Trophoblast cell (in vitro differentiated cells and primary cell): ENCODE data around the gene LIPG.
"Not testable (repeated sequence)": the region's sequence is repeated elsewhere in the genome, so short reads cannot be mapped to it uniquely, and the experiment has no call there.

Experiments used
- DNase-seq, 2 donors: peaks; one replicate each; pipeline ENCODE4 v3.0.0-alpha.2; 2016
- H2AFZ ChIP-seq: 2 replicates; pipeline ENCODE4 v1.6.1; 2013; ENCODE audit warnings: low read length, moderate library complexity, mild to moderate bottlenecking; ENCODE audit not compliant: insufficient read depth, poor library complexity
- H2AK5ac ChIP-seq: 2 replicates; pipeline ENCODE4 v1.6.1; 2013; ENCODE audit warnings: mild to moderate bottlenecking, low read length
- H2BK120ac ChIP-seq: 2 replicates; pipeline ENCODE4 v1.6.1; 2013; ENCODE audit warnings: low read length, mild to moderate bottlenecking, moderate library complexity; ENCODE audit not compliant: insufficient read depth, poor library complexity
- H2BK12ac ChIP-seq: 2 replicates; pipeline ENCODE4 v1.6.1; 2013; ENCODE audit warnings: mild to moderate bottlenecking, low read length, moderate library complexity
- H2BK5ac ChIP-seq: 2 replicates; pipeline ENCODE4 v1.6.1; 2013; ENCODE audit warnings: low read length, low read depth, moderate library complexity, mild to moderate bottlenecking; ENCODE audit not compliant: poor library complexity
- H3K14ac ChIP-seq: 2 replicates; pipeline ENCODE4 v1.6.1; 2013; ENCODE audit warnings: mild to moderate bottlenecking, low read length
- H3K18ac ChIP-seq: 2 replicates; pipeline ENCODE4 v1.6.1; 2013; ENCODE audit warnings: mild to moderate bottlenecking, low read length
- H3K23ac ChIP-seq: 2 replicates; pipeline ENCODE4 v1.6.1; 2013; ENCODE audit warnings: low read length
- H3K27ac ChIP-seq: 2 replicates; pipeline ENCODE4 v1.5.1; 2013; ENCODE audit warnings: low read depth, mild to moderate bottlenecking, inconsistent platforms, low read length, moderate library complexity
- H3K27me3 ChIP-seq: 2 replicates; pipeline ENCODE4 v1.6.1; 2013; ENCODE audit warnings: inconsistent platforms, mild to moderate bottlenecking, low read length, moderate library complexity; ENCODE audit not compliant: insufficient read depth
- H3K36me3 ChIP-seq, 2 experiments: 1 replicate in 1 of 2; 2 replicates in 1 of 2; pipeline ENCODE4 v1.6.1; 2013; ENCODE audit warnings: low read length in 2 of 2, mild to moderate bottlenecking in 2 of 2, moderate library complexity in 1 of 2; ENCODE audit not compliant: insufficient read depth in 2 of 2, control insufficient read depth in 1 of 2
- H3K4ac ChIP-seq: 2 replicates; pipeline ENCODE4 v1.6.1; 2013; ENCODE audit warnings: low read depth, mild to moderate bottlenecking, low read length, moderate library complexity
- H3K4me1 ChIP-seq, 2 experiments: 1 replicate in 1 of 2; 2 replicates in 1 of 2; pipeline ENCODE4 v1.6.1; 2013; ENCODE audit warnings: low read length in 2 of 2, mild to moderate bottlenecking in 2 of 2, moderate library complexity in 1 of 2; ENCODE audit not compliant: insufficient read depth in 2 of 2, control insufficient read depth in 1 of 2
- H3K4me2 ChIP-seq: 2 replicates; pipeline ENCODE4 v1.6.1; 2013; ENCODE audit warnings: inconsistent platforms, mild to moderate bottlenecking, low read length, moderate library complexity
- H3K4me3 ChIP-seq: 2 replicates; pipeline ENCODE4 v1.5.1; 2013; ENCODE audit warnings: mild to moderate bottlenecking, low read depth, low read length, inconsistent platforms
- H3K79me1 ChIP-seq: one replicate; pipeline ENCODE4 v1.6.1; 2013; ENCODE audit warnings: low read length
- H3K79me2 ChIP-seq: 2 replicates; pipeline ENCODE4 v1.6.1; 2013; ENCODE audit warnings: low read length, mild to moderate bottlenecking; ENCODE audit not compliant: control insufficient read depth, insufficient read depth, poor library complexity
- H3K9ac ChIP-seq: 2 replicates; pipeline ENCODE4 v1.6.1; 2013; ENCODE audit warnings: mild to moderate bottlenecking, low read length
- H3K9me3 ChIP-seq: 2 replicates; pipeline ENCODE4 v1.6.1; 2013; ENCODE audit warnings: low read depth, mild to moderate bottlenecking, control low read depth, inconsistent platforms, low read length; ENCODE audit not compliant: insufficient read depth
- H4K12ac ChIP-seq: 2 replicates; pipeline ENCODE4 v1.6.1; 2013; ENCODE audit warnings: low read depth, mild to moderate bottlenecking, low read length, moderate library complexity
- H4K8ac ChIP-seq: 2 replicates; pipeline ENCODE4 v1.6.1; 2013; ENCODE audit warnings: low read depth, mild to moderate bottlenecking, low read length, moderate library complexity
- H4K91ac ChIP-seq: one replicate; pipeline ENCODE4 v1.6.1; 2013; ENCODE audit warnings: low read depth, mild to moderate bottlenecking, low read length, moderate library complexity
- WGBS: extraction: QIAGEN DNeasy Blood & Tissue Kit; methylation state at CpG from one replicate; pipeline ENCODE4 v1.1.7; 2013; ENCODE audit warnings: missing lambda C conversion rate; ENCODE audit not compliant: insufficient read length, insufficient coverage; ENCODE audit errors: extremely low coverage; 5-methylcytosine and 5-hydroxymethylcytosine counted together

The LIPG gene

DNA sequence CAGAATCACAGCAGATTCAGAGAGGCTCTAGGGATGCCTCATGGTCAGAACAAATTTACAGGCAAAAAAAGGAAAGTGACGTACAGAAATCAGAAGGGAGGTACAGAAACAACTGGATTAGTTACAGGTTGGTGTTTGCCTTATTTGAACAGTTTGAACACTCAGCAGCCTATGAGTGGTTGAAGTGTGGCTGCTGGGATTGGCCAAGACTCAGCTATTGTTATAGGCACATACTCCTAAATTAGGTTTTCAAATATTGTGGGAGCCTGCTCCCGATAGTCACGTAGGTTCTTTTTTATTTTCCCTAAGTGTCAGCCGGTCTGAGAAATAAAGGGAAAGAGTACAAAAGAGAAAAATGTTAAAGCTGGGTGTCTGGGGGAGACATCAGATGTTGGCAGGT is 8.9 kb upstream of the LIPG start:
- Histone ChIP-seq H3K23ac (no peak overlapping the region), H2BK12ac (no peak overlapping the region), H3K36me3 (no peaks in the 10 kb centered on the region), H4K8ac (no peak overlapping the region), H2BK120ac (no peak overlapping the region), H3K9me3 (no peaks in the 10 kb centered on the region), H3K79me2 (no peaks in the 10 kb centered on the region), H3K27ac (no peak overlapping the region), H2AK5ac (no peak overlapping the region), H2AFZ (no peak overlapping the region), H4K91ac (no peak overlapping the region), H4K12ac (no peak overlapping the region), H3K4ac (no peak overlapping the region), H3K9ac (no peak overlapping the region), H3K4me1 (peaks cover 0 to 5% of the 10 kb centered on the region in 2 experiments), H3K14ac (no peak overlapping the region), H2BK5ac (no peak overlapping the region), H3K79me1 (peaks cover 2% of the 10 kb centered on the region), H3K18ac (no peak overlapping the region), H3K27me3 (no peaks in the 10 kb centered on the region), H3K4me3 (no peak overlapping the region), H3K4me2 (no peak overlapping the region)
- no peak for DNase-seq
- no CpG with 5 or more reads among the region's 4 CpGs for WGBS

DNA sequence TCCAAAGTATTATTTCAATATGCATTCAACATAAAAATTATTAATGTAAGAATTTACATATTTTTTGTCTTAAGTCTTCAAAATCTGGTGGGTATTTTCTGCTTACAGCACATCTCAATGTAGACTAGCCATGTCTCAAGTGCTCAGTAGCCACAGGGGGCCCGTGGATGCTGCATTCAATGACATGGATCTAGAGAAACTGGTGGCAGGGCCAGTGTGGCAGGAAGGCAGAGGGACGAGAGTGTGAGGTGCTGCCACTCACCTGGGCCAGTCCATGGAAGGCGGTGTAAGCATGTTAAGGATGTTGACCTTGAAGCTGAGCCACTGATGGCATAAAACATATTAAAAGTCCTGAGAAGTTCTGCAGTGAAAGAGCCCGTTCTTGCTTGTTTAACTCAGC is 6.2 kb upstream of the LIPG start:
- peaks cover under 1 to 2% of the 10 kb centered on the region in 2 experiments for H3K4me1 ChIP-seq
- no peaks in the 10 kb centered on the region for H3K36me3 ChIP-seq
- H4K8ac ChIP-seq: no peak overlapping the region
- no peak overlapping the region for H3K4ac ChIP-seq
- no peak overlapping the region for H2AK5ac ChIP-seq
- H3K27me3 ChIP-seq: peaks cover 6% of the 10 kb centered on the region
- H3K14ac ChIP-seq: no peak overlapping the region
- no peak overlapping the region for H3K9ac ChIP-seq
- H3K18ac ChIP-seq: no peak overlapping the region
- no peak overlapping the region for H2BK120ac ChIP-seq
- H3K79me1 ChIP-seq: no peaks in the 10 kb centered on the region
- no peak overlapping the region for H4K12ac ChIP-seq
- no peak overlapping the region for H3K27ac ChIP-seq
- no peak overlapping the region for H3K4me2 ChIP-seq
- H2AFZ ChIP-seq: no peak overlapping the region
- no CpG with 5 or more reads among the region's 4 CpGs for WGBS
- H3K23ac ChIP-seq: no peak overlapping the region
- H3K4me3 ChIP-seq: no peak overlapping the region
- no peaks in the 10 kb centered on the region for H3K9me3 ChIP-seq
- no peak overlapping the region for H4K91ac ChIP-seq
- no peak overlapping the region for H2BK5ac ChIP-seq
- no peaks in the 10 kb centered on the region for H3K79me2 ChIP-seq
- no peak for DNase-seq
- no peak overlapping the region for H2BK12ac ChIP-seq

- no peak overlapping the region for H2BK12ac ChIP-seq
- H2BK120ac ChIP-seq: no peak overlapping the region
- no peak overlapping the region for H2BK5ac ChIP-seq
- no CpG with 5 or more reads among the region's 3 CpGs for WGBS
- no peak overlapping the region for H3K4me2 ChIP-seq
- peaks cover 9% of the 10 kb centered on the region for H3K79me1 ChIP-seq
- no peak overlapping the region for H3K18ac ChIP-seq
- H4K8ac ChIP-seq: no peak overlapping the region
- no peaks in the 10 kb centered on the region for H3K36me3 ChIP-seq
- H3K23ac ChIP-seq: no peak overlapping the region
- no peaks in the 10 kb centered on the region for H3K79me2 ChIP-seq
- no peak overlapping the region for H3K9ac ChIP-seq
- H2AK5ac ChIP-seq: no peak overlapping the region
- DNase-seq: peak; percentile 81 to 90
- no peak overlapping the region for H2AFZ ChIP-seq
- H3K4me3 ChIP-seq: no peak overlapping the region
- H4K91ac ChIP-seq: no peak overlapping the region
- H3K4ac ChIP-seq: no peak overlapping the region
- H3K4me1 ChIP-seq: peaks cover 18 to 25% of the 10 kb centered on the region in 2 experiments
- H4K12ac ChIP-seq: no peak overlapping the region
- no peaks in the 10 kb centered on the region for H3K9me3 ChIP-seq
- H3K27ac ChIP-seq: no peak overlapping the region
- peaks cover 11% of the 10 kb centered on the region for H3K27me3 ChIP-seq
- H3K14ac ChIP-seq: no peak overlapping the region
Observed at GRCh38 chr18:49558356-49558755, 3.5 kb upstream of the LIPG start.

GRCh38 chr18:49559326-49559931 is 2.4 kb upstream of the LIPG start:
- H3K9ac ChIP-seq, H2BK5ac ChIP-seq, H3K23ac ChIP-seq, H3K36me3 ChIP-seq, H3K79me2 ChIP-seq, H3K4me2 ChIP-seq, H3K4ac ChIP-seq, H4K8ac ChIP-seq, H3K9me3 ChIP-seq, H4K91ac ChIP-seq, H2BK12ac ChIP-seq, H3K4me3 ChIP-seq, H3K18ac ChIP-seq, H3K14ac ChIP-seq, H2AK5ac ChIP-seq, H2AFZ ChIP-seq, H3K79me1 ChIP-seq, H3K27ac ChIP-seq, H2BK120ac ChIP-seq, H4K12ac ChIP-seq: not testable (repeated sequence)
- DNase-seq: peak in 1 of 2 donors; percentile 51
- Histone ChIP-seq H3K27me3 (peaks cover 11% of the 10 kb centered on the region), H3K4me1 (peaks cover 23 to 34% of the 10 kb centered on the region in 2 experiments)
- no CpG with 5 or more reads among the region's 16 CpGs for WGBS
